ENCODE results near the gene WIPF1. TPM values are rescaled to one million over a fixed set of nuclear protein-coding genes. Genes with fewer than 3 reads are reported as not detected.

WIPF1 gene
- total RNA-seq, 4 donors from 2014 or later, result 3.1 to 8.4 (median 4.9) TPM

DNA sequence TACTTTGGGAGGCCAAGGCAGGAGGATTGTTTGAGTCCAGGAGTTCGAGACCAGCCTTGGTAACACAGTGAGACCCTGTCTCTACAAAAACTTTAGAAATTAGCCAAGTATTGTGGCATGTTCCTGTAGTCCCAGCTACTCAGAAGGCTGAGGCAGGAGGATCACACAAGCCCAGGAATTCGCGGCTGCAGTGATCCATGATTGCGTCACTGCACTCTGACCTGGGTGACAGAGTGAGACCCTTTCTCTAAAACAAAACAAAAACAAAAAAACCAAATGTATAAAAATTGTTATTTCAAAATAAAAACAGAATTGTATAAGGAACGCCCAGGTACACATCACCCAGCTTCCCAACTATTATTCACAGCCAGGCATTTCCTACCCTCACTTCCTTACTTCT lies 56.7 kb downstream of the WIPF1 start:
- no peaks in the 10 kb centered on the region for H3K36me3 ChIP-seq
- H3K9me3 ChIP-seq, result no peaks in the 10 kb centered on the region
- no peaks in the 10 kb centered on the region for H3K27me3 ChIP-seq
- no peak overlapping the region for H3K4me3 ChIP-seq
- H3K4me1 ChIP-seq, result no peaks in the 10 kb centered on the region
- no peak for ATAC-seq
- H3K27ac ChIP-seq, result no peak overlapping the region
- in situ Hi-C loops (cut with MboI; ENCODE audit: low sequenced_read_pairs in 4 of 4) (no loop called here), intact Hi-C loops (cut with DNase I; ENCODE audit: low total_unique reads) (no loop called here)
- DNase-seq, result no peak
- TF ChIP-seq POLR2A (IDR thresholded peaks at IDR 0.05) (no peak), CTCF (IDR thresholded peaks at IDR 0.05 in 4 of 5, conservative IDR thresholded peaks at IDR 0.05 in 1 of 5) (no peak)

GRCh38 chr2:174535757-174536703 lies 61.6 kb downstream of the WIPF1 start:
- in situ Hi-C loops (cut with MboI; ENCODE audit: low sequenced_read_pairs in 4 of 4), result no loop called here
- TF ChIP-seq CTCF (IDR thresholded peaks at IDR 0.05 in 4 of 5, conservative IDR thresholded peaks at IDR 0.05 in 1 of 5) (no peak), POLR2A (IDR thresholded peaks at IDR 0.05) (no peak)

GRCh38 chr2:174535083-174535482 lies 62.5 kb downstream of the WIPF1 start:
- ATAC-seq, result no peak
- in situ Hi-C loops (cut with MboI; ENCODE audit: low sequenced_read_pairs in 4 of 4), result no loop called here

More at GRCh38 chr2:174535757-174536703, 61.6 kb downstream of the WIPF1 start:
- no peak for ATAC-seq
- H3K4me1 ChIP-seq, result no peaks in the 10 kb centered on the region
- intact Hi-C loops (cut with DNase I; ENCODE audit: low total_unique reads), result no loop called here
- no peaks in the 10 kb centered on the region for H3K9me3 ChIP-seq
- DNase-seq, result no peak
- H3K27me3 ChIP-seq, result no peaks in the 10 kb centered on the region
- H3K36me3 ChIP-seq, result no peaks in the 10 kb centered on the region
- no peak overlapping the region for H3K27ac ChIP-seq
- H3K4me3 ChIP-seq, result no peak overlapping the region

GRCh38 chr2:174529916-174530315 lies 67.7 kb downstream of the WIPF1 start:
- Histone ChIP-seq H3K27me3 (no peaks in the 10 kb centered on the region), H3K9me3 (no peaks in the 10 kb centered on the region), H3K36me3 (no peaks in the 10 kb centered on the region), H3K27ac (no peak overlapping the region), H3K4me1 (no peaks in the 10 kb centered on the region), H3K4me3 (no peak overlapping the region)
- no peak for TF ChIP-seq CTCF (IDR thresholded peaks at IDR 0.05 in 4 of 5, conservative IDR thresholded peaks at IDR 0.05 in 1 of 5)
- no peak for TF ChIP-seq POLR2A (IDR thresholded peaks at IDR 0.05)
- intact Hi-C loops (cut with DNase I; ENCODE audit: low total_unique reads), result no loop called here
- no peak for ATAC-seq
- in situ Hi-C loops (cut with MboI; ENCODE audit: low sequenced_read_pairs in 4 of 4), result loop anchor here in 2 of 4 donors (10.0 kb wide), 1 partner anchor 65 kb away; no protein-coding TSS in a partner anchor
- no peak for DNase-seq

More at GRCh38 chr2:174535083-174535482, 62.5 kb downstream of the WIPF1 start:
- no peaks in the 10 kb centered on the region for H3K9me3 ChIP-seq
- TF ChIP-seq POLR2A (IDR thresholded peaks at IDR 0.05) (no peak), CTCF (IDR thresholded peaks at IDR 0.05 in 4 of 5, conservative IDR thresholded peaks at IDR 0.05 in 1 of 5) (no peak)
- no peak overlapping the region for H3K27ac ChIP-seq
- intact Hi-C loops (cut with DNase I; ENCODE audit: low total_unique reads), result no loop called here
- no peak for DNase-seq
- no peaks in the 10 kb centered on the region for H3K27me3 ChIP-seq
- H3K4me3 ChIP-seq, result no peak overlapping the region
- no peaks in the 10 kb centered on the region for H3K36me3 ChIP-seq
- no peaks in the 10 kb centered on the region for H3K4me1 ChIP-seq
